Loucy (cell line): ENCODE measurements around the gene PSPN.

Experiments
- EZH2phosphoT487 ChIP-seq: fragments of 200-600 bp; IDR thresholded peaks from 2 replicates; pipeline ENCODE4 v1.6.1; 2018; ENCODE audit warnings: antibody characterized with exemption, mild to moderate bottlenecking, moderate library complexity, borderline replicate concordance
- TF ChIP-seq, protein P1 (sequence below): fragments of 200-600 bp; sonication (generic); conservative IDR thresholded peaks from 2 replicates; pipeline ENCODE4 v1.5.1; 2014; ENCODE audit warnings: mild to moderate bottlenecking, antibody characterized with exemption, low read length

GRCh38 chr19:6359568-6360341 lies 16.0 kb downstream of the PSPN start:
- TF ChIP-seq, protein P1, sequence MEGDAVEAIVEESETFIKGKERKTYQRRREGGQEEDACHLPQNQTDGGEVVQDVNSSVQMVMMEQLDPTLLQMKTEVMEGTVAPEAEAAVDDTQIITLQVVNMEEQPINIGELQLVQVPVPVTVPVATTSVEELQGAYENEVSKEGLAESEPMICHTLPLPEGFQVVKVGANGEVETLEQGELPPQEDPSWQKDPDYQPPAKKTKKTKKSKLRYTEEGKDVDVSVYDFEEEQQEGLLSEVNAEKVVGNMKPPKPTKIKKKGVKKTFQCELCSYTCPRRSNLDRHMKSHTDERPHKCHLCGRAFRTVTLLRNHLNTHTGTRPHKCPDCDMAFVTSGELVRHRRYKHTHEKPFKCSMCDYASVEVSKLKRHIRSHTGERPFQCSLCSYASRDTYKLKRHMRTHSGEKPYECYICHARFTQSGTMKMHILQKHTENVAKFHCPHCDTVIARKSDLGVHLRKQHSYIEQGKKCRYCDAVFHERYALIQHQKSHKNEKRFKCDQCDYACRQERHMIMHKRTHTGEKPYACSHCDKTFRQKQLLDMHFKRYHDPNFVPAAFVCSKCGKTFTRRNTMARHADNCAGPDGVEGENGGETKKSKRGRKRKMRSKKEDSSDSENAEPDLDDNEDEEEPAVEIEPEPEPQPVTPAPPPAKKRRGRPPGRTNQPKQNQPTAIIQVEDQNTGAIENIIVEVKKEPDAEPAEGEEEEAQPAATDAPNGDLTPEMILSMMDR = no peak
- no peak for TF ChIP-seq EZH2phosphoT487
